Upper lobe of left lung (tissue), 4 donors: ENCODE measurements around the gene CACNA2D4.

Experiments
- CTCF ChIP-seq, 6 experiments: fragments of 450-650 bp in 4 of 6; fragments of 200-600 bp in 2 of 6; sonication (generic) in 2 of 6; IDR thresholded peaks; one replicate each; pipeline ENCODE4 v1.5.1; 2016 to 2019; ENCODE audit warnings: antibody characterized with exemption in 6 of 6
- EP300 ChIP-seq, 4 donors: sonication (generic); formaldehyde crosslinking; IDR thresholded peaks; one replicate each; pipeline ENCODE4 v1.5.1; 2017; ENCODE audit warnings: antibody characterized with exemption in 4 of 4, control low read depth in 2 of 4
- POLR2A ChIP-seq, 4 donors: fragments of 450-650 bp; IDR thresholded peaks; one replicate each; pipeline ENCODE4 v1.5.1; 2016 to 2017; ENCODE audit warnings: antibody characterized with exemption in 4 of 4, mild to moderate bottlenecking in 2 of 4

- no peak for TF ChIP-seq CTCF (IDR thresholded peaks at IDR 0.05)
- no peak for TF ChIP-seq POLR2A (IDR thresholded peaks at IDR 0.05)
- TF ChIP-seq EP300 (IDR thresholded peaks at IDR 0.05): no peak
Measured at GRCh38 chr12:1873531-1874510, 44.6 kb downstream of the CACNA2D4 start.
